HG02798 (cell line): ENCODE measurements around the gene PARN.
"Not testable (repeated sequence)": the region's sequence is repeated elsewhere in the genome, so short reads cannot be mapped to it uniquely, and the experiment has no call there.

Experiments used
- ATAC-seq: cut with Tn5 transposase; IDR thresholded peaks from one replicate; pipeline ENCODE4 v1.9.1; 2021; ENCODE audit warnings: mild to moderate bottlenecking; ENCODE audit not compliant: unreplicated experiment, poor library complexity

The PARN gene, protein sequence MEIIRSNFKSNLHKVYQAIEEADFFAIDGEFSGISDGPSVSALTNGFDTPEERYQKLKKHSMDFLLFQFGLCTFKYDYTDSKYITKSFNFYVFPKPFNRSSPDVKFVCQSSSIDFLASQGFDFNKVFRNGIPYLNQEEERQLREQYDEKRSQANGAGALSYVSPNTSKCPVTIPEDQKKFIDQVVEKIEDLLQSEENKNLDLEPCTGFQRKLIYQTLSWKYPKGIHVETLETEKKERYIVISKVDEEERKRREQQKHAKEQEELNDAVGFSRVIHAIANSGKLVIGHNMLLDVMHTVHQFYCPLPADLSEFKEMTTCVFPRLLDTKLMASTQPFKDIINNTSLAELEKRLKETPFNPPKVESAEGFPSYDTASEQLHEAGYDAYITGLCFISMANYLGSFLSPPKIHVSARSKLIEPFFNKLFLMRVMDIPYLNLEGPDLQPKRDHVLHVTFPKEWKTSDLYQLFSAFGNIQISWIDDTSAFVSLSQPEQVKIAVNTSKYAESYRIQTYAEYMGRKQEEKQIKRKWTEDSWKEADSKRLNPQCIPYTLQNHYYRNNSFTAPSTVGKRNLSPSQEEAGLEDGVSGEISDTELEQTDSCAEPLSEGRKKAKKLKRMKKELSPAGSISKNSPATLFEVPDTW

DNA sequence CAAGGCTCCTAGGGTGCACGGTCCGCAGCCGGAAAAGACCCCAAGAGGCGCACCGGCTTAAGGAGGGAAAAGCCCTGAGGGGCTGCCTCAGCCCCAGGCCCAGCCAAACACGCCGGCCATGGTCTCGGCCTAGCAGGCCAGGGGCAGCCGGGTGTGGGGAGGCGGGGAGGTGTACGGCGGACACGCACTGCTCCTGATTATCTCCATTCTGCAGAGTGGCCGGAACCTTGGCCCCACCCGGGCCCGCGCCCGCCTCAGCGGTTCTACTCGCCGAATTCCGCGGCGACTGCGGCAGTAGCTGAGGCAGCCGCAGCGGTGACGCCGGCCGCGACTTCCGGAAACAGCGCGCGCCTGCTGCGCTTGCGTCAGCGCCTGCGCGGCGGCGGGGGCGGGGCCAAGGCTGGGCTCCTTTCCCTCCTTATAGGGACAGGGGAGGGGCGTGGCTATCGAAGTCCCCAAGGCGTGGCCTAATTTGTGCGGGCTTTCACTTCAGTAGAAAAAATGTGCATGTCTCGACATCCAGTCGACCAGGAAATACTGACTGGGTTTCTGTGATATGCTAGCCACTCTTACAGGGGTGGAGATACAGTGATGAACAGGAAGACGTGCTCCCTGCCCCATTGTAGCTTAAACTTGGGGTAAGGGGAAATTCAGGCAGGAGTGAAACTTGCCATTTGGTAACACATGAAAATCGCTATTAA, at the start of gene PARN:
PARN (minus strand) TSS at position 342 of the 701 bp plus-strand sequence; CDS start at position 207, 135 bp downstream.
- ATAC-seq, result peak; percentile 65

DNA sequence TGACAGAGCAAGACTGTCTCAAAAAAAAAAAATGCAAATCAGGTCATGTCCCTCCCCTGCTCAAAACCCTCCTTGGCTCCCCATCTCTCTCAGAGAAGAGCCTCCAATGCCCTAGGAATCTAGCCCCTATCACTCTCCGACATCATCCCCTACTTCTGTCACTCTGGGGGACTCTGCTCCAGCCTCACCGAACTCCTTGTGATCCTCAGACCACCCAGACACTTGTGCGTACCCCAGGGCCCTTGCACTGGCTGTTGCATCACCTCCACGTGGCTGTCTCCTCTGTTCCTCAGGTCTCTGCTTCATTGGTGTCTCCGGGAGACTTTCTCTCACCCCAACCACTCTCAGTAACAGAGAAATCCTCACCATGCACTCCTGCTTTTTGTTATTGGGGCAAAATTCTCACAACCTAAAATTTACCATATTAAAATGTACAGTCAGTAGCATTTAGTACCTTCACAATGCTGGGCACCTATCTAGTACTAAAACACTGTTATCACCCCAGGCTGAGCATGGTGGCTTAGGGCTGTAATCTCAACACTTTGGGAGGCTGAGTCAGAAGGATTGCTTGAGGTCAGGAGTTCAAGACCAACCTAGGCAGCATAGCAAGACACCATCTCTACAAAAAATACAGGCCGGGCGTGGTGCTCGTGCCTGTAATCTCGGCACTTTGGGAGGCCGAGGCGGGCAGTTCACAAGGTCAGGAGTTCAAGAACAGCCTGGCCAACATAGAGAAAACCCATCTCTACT, 48.9 kb upstream of the PARN start:
- ATAC-seq, result no peak

DNA sequence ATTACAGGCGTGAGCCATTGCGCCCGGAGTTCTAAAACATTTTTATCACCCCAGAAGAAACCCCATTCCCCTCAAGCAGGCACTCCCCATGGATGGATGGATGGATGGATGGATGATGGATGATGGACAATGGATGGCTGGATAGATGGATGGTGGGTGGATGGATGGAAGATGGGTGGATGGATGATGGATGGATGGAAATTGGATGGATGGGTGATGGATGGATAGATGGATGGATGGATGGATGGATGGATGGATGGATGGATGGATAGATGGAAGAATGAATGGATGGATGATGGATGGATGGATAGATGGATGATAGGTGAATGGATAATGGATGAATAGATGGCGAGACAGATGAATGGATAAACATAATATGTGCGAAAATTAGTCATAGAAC, 47.6 kb upstream of the PARN start:
- ATAC-seq, result no peak

DNA sequence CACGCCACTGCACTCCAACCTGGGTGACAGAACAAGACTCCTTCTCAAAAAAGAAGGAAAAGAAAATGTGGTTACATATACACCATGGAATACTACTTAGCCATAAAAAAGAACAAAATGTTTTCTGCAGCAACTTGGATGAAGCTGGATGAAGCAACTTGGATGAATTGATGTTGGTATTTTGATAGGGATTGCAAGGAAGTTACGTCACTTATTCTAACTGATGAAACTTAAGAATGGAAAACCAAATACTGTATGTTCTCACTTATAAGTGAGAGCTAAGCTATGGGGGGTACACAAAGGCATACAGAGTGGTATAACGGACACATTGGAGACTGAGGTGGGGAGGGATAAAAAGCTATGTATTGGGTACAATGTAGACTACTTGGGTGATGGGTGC, 46.6 kb upstream of the PARN start:
- no peak for ATAC-seq

DNA sequence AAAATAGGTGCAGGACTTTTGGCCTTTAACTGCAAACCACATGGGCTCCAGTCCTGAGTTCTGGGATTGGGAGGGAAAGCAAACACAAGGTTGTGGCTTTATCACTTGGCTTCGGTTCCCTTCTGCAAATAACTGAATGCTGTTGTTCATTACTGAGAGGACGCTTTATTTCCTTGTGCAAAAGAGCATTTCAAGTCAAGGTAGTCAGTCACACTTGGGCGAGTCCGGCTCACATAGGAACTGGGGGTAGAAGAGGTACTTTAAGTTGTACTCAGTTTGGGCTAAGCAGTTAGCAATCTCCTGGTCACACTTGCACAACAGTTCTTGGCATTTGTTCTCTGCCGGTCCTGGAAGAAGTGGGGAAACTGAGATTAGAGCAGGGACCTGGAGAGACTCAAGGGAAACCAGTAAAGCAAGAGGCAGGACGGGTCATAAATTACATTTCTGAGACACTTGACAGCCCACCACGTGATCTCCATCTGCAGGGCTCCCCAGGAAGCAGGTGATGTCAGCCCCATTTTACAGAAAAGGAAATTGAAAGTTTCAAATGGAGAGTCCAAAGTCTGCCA, 42.4 kb upstream of the PARN start:
- ATAC-seq, result peak; percentile 72

DNA sequence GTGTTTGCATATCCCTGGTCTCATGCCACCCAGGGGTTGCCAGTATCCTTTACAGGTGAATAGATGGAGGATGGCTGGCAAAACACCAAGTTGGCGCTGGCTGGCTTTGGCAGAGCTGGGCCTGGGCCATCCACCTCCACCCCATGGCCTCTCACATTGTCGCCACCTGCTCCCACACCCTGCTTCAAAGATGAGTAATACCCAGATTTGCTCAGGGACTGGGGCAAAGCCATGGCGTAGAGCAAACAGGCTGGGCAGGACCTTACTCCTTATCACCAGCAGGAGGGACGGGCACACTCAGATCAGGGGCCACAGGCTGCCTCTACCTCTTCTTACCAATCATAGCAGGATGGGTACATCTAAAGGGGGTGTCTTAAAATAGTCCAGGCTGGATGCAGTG, 39.7 kb upstream of the PARN start:
- ATAC-seq, result no peak

DNA sequence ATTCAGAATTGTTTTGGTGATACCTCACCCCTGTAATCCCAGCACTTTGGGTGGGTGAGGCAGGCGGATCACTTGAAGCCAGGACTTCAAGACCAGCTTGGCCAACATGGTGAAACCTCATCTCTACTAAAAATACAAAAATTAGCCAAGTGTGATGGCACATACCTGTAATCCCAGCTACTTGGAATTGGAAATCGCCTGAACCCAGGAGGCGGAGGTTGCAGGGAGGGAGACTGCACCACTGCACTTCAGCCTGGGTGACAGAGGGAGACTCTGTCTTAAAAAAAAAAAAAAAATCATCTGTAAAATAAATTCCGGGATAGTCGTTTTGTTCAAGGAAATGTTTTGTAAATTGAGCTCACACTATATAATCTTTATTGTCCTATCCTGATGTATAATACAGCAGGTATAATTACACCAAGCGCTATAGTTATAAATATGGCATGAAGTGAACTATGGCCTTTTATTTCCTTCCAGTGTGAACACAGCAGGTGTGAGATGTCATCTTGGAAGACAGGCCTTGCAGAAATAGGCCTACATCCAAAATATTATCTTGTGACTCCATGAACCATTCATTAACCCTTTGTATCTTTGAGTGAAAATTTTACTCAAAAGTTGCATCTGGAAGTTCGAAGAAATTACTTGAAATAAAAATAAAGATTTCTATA, 38.6 kb upstream of the PARN start:
- no peak for ATAC-seq

DNA sequence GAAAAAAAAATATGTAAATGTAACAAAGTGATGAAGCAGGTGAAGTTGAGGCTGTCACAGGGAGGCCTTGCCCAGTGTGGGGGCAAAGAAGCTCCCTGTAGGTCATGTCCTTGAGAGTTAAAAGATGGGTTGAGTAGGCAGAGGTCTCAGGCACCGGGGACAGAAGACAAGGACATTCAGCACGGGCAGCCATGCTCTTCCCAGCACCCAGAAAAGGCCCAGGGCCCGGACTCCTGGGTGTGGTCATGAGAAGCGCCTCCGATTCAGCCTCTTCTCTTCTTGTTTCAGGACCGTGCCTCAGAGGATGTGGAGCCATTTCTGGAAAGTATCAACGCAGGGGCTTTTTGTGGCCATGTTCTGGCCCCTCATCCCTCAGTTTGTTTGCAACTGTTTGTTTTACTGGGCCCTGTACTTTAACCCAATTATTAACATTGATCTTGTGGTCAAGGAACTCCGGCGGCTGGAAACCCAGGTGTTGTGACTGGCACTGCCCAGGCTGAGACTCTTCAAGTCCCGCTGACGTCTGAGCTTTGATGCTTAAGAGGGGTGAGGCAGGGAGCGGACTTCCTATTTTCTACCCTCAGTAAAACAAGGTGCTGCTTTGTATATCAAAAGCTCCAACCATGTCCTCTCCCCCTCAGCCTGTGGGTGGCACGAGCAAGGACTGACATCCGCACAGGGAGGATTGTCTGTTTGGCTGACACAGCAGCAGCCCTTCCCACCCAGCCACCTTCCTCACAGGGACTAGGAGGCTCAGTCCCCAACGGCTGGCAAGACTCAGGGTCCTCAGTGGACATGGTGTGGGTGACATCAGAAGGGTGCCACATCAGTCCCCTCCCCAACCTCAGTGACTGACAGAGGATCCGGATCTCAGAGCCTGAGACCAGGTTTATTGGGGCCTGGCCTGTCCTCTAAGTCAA, 37.5 kb upstream of the PARN start:
- no peak for ATAC-seq

DNA sequence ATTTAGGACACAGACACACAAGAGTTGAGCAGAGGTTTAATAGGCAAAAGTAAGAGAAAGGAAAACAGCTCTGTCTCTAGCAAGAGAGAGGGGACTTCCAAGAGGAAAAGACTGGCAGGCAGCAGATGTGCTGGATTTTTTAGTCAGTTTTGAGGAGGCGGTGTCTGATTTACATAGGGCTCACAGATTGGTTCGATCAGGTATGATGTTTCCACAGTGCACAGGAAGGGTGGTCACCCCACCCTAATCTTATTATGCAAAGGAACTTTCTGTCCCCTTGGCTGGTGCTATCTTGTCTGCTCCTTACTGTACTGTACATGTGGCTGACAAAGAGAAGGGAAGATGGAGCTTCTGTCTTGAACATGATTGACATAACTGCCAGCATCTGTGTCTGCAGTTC, 28.0 kb upstream of the PARN start:
- ATAC-seq, result peak; percentile 68

DNA sequence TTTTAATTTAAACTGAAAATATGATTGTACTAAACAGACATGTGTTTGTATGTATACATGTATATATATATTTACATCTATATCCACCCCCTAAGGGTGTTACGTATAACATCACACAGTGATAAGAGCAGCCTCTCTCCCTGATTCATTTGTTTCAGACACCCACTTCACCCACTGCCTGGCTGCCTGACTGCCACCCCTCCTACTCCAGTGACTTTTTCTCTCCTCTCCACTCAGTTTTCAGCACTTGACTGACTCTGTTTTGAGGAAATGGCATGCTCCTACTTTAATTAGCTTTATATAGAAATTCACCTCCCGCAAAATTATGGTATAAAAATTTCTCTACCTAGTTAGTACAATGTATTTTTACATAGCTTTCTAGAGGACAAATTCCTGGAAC, 22.7 kb upstream of the PARN start:
- no peak for ATAC-seq

DNA sequence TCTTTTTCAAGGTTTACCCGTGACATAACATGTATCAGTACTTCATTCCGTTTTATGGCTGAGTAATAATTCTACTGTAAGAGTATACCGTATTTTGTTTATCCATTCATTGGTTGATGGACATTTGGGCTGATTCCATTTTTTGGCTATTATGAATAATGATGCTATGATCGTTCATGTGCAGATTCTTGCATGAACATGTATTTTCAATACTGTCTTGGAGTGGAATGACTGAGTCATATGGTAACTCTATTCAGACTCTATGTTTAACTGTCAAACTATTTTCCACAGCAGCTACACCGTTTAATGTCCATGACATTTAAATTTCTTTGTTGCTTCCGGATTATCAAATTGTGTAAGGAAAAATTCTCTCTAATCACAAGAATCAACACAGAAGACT, 20.6 kb upstream of the PARN start:
- ATAC-seq, result no peak

DNA sequence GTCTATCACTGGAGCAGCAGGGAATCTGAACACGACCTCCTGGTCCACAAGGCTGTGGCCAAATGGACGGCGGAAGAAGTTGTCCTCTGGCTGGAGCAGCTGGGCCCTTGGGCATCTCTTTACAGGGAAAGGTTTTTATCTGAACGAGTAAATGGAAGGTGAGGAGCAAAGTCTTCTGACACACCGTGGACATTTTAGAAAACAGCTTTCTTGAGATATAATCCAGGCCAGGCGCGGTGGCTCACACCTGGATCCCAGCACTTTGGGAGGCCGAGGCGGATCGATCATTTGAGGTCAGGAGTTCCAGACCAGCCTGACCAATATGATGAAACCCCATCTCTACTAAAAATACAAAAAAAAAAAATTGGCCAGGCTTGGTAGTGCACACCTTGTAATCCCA, 19.8 kb upstream of the PARN start:
- ATAC-seq, result no peak

DNA sequence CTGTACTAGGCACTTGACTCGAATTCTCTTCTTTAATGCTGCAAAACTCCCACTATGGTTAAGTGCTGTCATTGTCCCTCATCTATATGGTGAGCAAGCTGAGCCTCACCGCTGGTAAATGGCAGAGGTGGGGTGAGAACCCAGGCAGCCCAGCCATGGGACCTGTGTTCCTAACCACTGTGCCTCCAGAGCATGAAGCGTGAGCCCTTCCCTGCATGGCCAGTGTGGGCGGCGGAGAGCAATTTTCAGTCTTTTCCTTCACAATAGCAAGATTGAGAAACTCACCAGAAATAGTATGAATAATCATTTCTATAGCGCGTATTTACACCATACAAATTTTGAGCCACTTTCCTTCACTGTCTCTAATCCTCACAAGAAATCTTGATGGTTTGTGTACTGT, 11.9 kb upstream of the PARN start:
- ATAC-seq, result no peak

DNA sequence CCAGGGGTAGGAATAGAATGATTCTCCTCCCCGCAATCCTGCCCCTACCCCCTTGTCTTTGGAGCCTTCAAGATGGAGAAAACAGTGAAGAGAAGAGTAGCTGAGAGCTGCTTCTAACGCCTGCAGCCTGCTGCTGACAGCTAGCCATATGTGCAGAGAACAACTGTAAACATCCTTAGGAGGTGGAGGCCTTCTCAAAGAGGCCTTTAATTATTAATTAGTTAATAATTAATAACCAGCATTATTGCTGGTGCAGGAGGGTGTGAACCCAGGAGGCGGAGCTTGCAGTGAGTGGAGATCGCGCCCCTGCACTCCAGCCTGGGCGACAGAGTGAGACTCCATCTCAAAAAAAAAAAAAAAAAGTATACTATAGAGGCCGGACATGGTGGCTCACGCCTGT, 11.1 kb upstream of the PARN start:
- no peak for ATAC-seq

DNA sequence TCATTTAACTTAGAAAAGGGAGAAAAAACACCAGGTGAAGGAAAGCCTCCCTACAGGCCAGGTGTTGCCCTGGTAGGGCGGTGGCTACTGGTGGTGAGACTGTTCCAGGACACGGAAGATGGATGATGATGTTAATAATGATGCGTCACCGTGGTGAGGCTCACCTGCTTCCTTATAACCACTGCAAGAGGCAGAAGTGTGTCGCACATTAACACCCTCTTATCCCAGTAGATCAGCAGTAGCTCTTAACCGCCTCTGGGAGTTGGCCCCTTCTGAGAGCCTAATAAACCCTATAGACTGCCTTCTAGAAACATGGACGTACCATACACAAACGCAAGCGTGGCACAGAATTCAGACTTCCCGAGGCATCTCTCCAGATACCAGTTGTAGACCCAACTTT, 10.5 kb upstream of the PARN start:
- no peak for ATAC-seq

DNA sequence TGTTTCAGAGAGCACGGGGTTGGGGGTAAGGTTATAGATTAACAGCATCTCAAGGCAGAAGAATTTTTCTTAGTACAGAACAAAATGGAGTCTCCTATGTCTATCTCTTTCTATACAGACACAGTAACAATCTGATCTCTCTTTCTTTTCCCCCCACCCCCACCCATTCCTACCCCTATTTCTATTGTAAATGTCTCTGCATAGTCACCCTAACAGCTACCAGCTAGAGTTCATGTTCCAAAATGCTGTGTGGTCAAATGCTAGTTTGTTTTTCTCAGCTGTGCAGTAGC, 6.8 kb upstream of the PARN start:
- ATAC-seq, result not testable (repeated sequence)

DNA sequence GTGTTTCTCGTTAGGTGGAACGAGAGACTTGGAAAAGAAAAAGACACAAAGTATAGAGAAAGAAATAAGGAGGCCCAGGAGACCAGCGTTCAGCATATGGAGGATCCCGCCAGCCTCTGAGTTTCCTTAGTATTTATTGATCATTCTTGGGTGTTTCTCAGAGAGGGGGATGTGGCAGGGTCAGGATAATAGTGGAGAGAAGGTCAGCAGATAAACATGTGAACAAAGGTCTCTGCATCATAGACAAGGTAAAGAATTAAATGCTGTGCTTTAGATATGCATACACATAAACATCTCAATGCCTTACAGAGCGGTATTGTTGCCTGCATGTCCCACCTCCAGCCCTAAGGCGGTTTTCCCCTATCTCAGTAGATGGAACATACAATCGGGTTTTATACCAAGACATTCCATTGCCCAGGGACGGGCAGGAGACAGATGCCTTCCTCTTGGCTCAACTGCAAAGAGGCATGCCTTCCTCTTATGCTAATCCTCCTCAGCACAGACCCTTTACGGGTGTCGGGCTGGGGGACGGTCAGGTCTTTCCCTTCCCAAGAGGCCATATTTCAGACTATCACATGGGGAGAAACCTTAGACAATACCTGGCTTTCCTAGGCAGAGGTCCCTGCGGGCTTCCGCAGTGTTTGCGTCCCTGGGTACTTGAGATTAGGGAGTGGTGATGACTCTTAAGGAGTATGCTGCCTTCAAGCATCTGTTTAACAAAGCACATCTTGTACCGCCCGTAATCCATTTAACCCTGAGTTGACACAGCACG, 6.3 kb upstream of the PARN start:
- ATAC-seq, result not testable (repeated sequence)

DNA sequence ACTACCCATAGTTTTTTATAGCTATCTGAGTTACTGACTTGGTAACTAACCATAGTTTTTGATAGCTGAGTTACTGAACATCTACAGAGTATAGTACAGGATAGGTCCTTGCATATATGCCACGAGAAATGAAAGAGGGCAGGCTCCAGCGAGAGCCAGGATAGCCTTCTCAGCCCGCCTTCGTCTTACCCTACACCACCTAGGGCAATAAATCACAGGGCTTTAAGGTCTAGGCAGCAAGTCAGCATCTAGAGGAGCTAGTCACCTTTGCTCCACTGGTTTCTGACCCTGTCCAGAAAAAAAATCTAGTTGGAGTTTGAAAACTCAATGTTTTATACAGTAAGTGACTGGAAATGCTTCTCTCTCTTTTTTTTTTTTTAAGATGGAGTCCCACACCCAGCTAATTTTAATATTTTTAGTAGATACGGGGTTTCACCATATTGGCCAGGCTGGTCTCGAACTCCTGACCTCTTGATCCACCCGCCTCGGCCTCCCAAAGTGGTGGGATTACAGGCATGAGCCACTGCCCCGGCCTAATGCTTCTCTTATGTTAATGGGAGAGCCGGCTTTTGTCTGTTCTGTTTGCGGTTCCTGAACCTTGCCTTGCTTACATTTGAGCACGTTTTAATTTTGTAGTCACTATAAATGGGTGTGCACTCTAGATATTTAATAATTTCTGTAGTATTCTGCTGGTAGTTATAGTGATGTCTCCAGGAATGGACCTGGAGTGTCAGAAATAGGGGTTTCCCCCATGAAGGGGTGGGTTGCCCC, 5.5 kb upstream of the PARN start:
- ATAC-seq, result no peak
